K562 (cell line): Measurements from ENCODE around the gene TSPAN18. TPM values are rescaled to one million over a fixed set of nuclear protein-coding genes. Genes with fewer than 3 reads are reported as not detected.

Source experiments
- CBFA2T2 ChIP-seq: fragments of 450-650 bp; conservative IDR thresholded peaks from 2 replicates; pipeline ENCODE4 v1.6.1; 2017; ENCODE audit warnings: mild to moderate bottlenecking
- CBFA2T3 ChIP-seq: fragments of 450-650 bp; IDR thresholded peaks from 2 replicates; pipeline ENCODE4 v1.6.1; 2017
- CHAMP1 ChIP-seq: fragments of 450-650 bp; IDR thresholded peaks from 2 replicates; pipeline ENCODE4 v1.6.1; 2016; ENCODE audit warnings: mild to moderate bottlenecking
- EGR1 ChIP-seq: fragments of 450-650 bp; conservative IDR thresholded peaks from 2 replicates; pipeline ENCODE4 v1.6.1; 2017; ENCODE audit warnings: mild to moderate bottlenecking
- GATAD2B ChIP-seq: fragments of 450-650 bp; IDR thresholded peaks from 2 replicates; pipeline ENCODE4 v1.6.1; 2017; ENCODE audit warnings: mild to moderate bottlenecking, borderline replicate concordance
- HBP1 ChIP-seq: fragments of 450-650 bp; formaldehyde crosslinking; IDR thresholded peaks from 2 replicates; pipeline ENCODE4 v1.4.0; 2022; ENCODE audit warnings: missing genetic modification characterization
- HNRNPH1 ChIP-seq: fragments of 200-400 bp; formaldehyde crosslinking; optimal IDR thresholded peaks from 2 replicates; pipeline ENCODE3; 2017; ENCODE audit warnings: low read depth, mild to moderate bottlenecking, low read length, moderate library complexity
- MEF2D ChIP-seq: conservative IDR thresholded peaks from 2 replicates; pipeline ENCODE4 v1.6.1; 2016; ENCODE audit warnings: low read depth, missing genetic modification characterization, missing compliant biosample characterization
- MXI1 ChIP-seq: IDR thresholded peaks from 2 replicates; pipeline ENCODE4 v1.6.1; 2011; ENCODE audit warnings: low read depth, mild to moderate bottlenecking, improper control_type of control experiment, low read length
- RBM14 ChIP-seq: fragments of 200-400 bp; formaldehyde crosslinking; IDR thresholded peaks from 2 replicates; pipeline ENCODE4 v1.6.1; 2018; ENCODE audit warnings: low read depth, mild to moderate bottlenecking, low read length, moderate library complexity, borderline replicate concordance; ENCODE audit not compliant: insufficient read depth
- SOX6 ChIP-seq: fragments of 450-650 bp; IDR thresholded peaks from 2 replicates; pipeline ENCODE4 v1.6.1; 2014; ENCODE audit warnings: mild to moderate bottlenecking
- ZNF224 ChIP-seq: sonication (generic); formaldehyde crosslinking; IDR thresholded peaks from 2 replicates; pipeline ENCODE4 v1.8.0; 2022; ENCODE audit warnings: mild to moderate bottlenecking, missing genetic modification reagents
- polyA plus RNA-seq, 8 experiments: library from polyadenylated mRNA; depleted of rRNA in 4 of 8; stranded (reverse) in 5 of 8; unstranded in 3 of 8; fragments of >200 nt; fragmentation: Nextera tagmentation in 2 of 8; fragmentation: Illumina TruSeq in 1 of 8; extraction: Ambion mirVana in 2 of 8; extraction: Trizol in 1 of 8; gene quantifications; 2 replicates each; pipeline versions ENCODE4 v1.2.1 to v1.2.3, GENCODE V29; 2011 to 2014; ENCODE audit warnings: inconsistent platforms in 1 of 8, missing spikeins in 1 of 8
- total RNA-seq, 7 experiments: library from RNA; depleted of rRNA in 6 of 7; stranded (reverse); fragments of >200 nt in 6 of 7; fragmentation: Illumina TruSeq in 2 of 7; extraction: Trizol in 2 of 7; gene quantifications; 2 replicates each; pipeline versions ENCODE4 v1.2.1 to v1.2.3, GENCODE V29; 2011 to 2021; ENCODE audit warnings: low replicate concordance in 1 of 7
- TF ChIP-seq, protein P1 (sequence below): fragments of 200-600 bp; sonication (generic); IDR thresholded peaks from one replicate; pipeline ENCODE4 v1.6.1; 2012; ENCODE audit warnings: mild to moderate bottlenecking, low read depth, low read length, inconsistent platforms

The TSPAN18 gene
- total and polyA plus RNA-seq, 9 of the 15 experiments (the other 6 are each of a cell fraction or from before 2014, with no cell fraction given) = 0.17 to 0.35 (median 0.22) TPM; not detected in 4

- TF ChIP-seq, protein P1, sequence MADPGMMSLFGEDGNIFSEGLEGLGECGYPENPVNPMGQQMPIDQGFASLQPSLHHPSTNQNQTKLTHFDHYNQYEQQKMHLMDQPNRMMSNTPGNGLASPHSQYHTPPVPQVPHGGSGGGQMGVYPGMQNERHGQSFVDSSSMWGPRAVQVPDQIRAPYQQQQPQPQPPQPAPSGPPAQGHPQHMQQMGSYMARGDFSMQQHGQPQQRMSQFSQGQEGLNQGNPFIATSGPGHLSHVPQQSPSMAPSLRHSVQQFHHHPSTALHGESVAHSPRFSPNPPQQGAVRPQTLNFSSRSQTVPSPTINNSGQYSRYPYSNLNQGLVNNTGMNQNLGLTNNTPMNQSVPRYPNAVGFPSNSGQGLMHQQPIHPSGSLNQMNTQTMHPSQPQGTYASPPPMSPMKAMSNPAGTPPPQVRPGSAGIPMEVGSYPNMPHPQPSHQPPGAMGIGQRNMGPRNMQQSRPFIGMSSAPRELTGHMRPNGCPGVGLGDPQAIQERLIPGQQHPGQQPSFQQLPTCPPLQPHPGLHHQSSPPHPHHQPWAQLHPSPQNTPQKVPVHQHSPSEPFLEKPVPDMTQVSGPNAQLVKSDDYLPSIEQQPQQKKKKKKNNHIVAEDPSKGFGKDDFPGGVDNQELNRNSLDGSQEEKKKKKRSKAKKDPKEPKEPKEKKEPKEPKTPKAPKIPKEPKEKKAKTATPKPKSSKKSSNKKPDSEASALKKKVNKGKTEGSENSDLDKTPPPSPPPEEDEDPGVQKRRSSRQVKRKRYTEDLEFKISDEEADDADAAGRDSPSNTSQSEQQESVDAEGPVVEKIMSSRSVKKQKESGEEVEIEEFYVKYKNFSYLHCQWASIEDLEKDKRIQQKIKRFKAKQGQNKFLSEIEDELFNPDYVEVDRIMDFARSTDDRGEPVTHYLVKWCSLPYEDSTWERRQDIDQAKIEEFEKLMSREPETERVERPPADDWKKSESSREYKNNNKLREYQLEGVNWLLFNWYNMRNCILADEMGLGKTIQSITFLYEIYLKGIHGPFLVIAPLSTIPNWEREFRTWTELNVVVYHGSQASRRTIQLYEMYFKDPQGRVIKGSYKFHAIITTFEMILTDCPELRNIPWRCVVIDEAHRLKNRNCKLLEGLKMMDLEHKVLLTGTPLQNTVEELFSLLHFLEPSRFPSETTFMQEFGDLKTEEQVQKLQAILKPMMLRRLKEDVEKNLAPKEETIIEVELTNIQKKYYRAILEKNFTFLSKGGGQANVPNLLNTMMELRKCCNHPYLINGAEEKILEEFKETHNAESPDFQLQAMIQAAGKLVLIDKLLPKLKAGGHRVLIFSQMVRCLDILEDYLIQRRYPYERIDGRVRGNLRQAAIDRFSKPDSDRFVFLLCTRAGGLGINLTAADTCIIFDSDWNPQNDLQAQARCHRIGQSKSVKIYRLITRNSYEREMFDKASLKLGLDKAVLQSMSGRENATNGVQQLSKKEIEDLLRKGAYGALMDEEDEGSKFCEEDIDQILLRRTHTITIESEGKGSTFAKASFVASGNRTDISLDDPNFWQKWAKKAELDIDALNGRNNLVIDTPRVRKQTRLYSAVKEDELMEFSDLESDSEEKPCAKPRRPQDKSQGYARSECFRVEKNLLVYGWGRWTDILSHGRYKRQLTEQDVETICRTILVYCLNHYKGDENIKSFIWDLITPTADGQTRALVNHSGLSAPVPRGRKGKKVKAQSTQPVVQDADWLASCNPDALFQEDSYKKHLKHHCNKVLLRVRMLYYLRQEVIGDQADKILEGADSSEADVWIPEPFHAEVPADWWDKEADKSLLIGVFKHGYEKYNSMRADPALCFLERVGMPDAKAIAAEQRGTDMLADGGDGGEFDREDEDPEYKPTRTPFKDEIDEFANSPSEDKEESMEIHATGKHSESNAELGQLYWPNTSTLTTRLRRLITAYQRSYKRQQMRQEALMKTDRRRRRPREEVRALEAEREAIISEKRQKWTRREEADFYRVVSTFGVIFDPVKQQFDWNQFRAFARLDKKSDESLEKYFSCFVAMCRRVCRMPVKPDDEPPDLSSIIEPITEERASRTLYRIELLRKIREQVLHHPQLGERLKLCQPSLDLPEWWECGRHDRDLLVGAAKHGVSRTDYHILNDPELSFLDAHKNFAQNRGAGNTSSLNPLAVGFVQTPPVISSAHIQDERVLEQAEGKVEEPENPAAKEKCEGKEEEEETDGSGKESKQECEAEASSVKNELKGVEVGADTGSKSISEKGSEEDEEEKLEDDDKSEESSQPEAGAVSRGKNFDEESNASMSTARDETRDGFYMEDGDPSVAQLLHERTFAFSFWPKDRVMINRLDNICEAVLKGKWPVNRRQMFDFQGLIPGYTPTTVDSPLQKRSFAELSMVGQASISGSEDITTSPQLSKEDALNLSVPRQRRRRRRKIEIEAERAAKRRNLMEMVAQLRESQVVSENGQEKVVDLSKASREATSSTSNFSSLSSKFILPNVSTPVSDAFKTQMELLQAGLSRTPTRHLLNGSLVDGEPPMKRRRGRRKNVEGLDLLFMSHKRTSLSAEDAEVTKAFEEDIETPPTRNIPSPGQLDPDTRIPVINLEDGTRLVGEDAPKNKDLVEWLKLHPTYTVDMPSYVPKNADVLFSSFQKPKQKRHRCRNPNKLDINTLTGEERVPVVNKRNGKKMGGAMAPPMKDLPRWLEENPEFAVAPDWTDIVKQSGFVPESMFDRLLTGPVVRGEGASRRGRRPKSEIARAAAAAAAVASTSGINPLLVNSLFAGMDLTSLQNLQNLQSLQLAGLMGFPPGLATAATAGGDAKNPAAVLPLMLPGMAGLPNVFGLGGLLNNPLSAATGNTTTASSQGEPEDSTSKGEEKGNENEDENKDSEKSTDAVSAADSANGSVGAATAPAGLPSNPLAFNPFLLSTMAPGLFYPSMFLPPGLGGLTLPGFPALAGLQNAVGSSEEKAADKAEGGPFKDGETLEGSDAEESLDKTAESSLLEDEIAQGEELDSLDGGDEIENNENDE = no peak
- TF ChIP-seq GATAD2B (no peak), RBM14 (no peak), HBP1 (CRISPR knock-in tag) (no peak), CBFA2T2 (no peak), MEF2D (tag) (no peak), CBFA2T3 (0 out of 2 replicates have a peak, but pooled peaks have one; percentile 7), HNRNPH1 (no peak), MXI1 (no peak), SOX6 (no peak), ZNF224 (CRISPR knock-in tag) (no peak), CHAMP1 (no peak), EGR1 (peak; percentile 53)
Observed at GRCh38 chr11:44779736-44780520, 53.2 kb downstream of the TSPAN18 start (continued).
